ENCODE data around the gene STK38L.
A peak's percentile ranks its signal among the peaks of the same experiment; 100 is the strongest.
"Not testable (repeated sequence)": the region's sequence is repeated elsewhere in the genome, so short reads cannot be mapped to it uniquely, and the experiment has no call there.

The STK38L gene

GRCh38 chr12:27226407-27226929, 17.6 kb upstream of the STK38L start:
- no peak for DNase-seq (ENCODE audit: low spot score)

GRCh38 chr12:27229367-27229766, 14.7 kb upstream of the STK38L start:
- no peak for DNase-seq (ENCODE audit: low spot score)

DNA sequence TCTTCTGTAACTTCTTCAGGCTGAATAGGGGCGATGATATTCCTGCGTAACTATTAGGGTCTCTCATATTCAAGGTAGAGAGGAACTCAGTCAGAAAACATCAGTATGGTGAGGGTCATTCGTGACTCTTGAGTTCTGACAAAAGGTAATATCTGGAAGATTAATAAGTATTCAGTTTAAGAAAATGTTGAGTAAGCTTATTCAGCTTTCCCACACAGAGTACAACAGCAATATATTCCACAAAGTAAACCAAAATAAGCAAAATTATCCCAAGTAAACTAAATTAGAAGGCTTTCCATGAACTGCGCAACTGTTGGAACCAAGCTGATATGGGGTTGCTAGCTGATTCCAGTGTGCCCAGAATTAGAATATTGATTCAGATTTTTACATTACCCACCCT, 12.7 kb upstream of the STK38L start:
- DNase-seq (ENCODE audit: low spot score) = not testable (repeated sequence)

- DNase-seq (ENCODE audit: low spot score) = no peak
Measured at GRCh38 chr12:27233814-27234213, 10.3 kb upstream of the STK38L start.

DNA sequence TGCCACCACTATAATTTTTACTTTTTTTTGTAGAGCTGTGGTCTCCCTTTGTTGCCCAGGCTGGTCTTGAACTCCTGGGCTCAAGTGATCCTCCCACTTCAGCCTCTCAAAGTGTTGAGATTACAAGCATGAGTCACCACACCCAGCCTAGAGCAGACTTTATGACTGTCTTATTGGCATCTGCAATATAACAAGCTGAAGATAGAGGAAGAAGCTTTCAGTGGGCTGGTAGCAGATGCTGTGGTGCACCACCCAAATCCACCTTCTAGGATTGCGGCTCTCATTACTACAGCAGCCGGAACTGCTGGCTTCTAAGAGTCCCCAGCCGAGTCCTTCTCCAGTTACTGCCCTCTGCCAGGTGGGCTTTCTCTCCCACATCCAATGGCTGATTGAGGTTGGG, 7.6 kb upstream of the STK38L start:
- no peak for DNase-seq (ENCODE audit: low spot score)

GRCh38 chr12:27237790-27238771, 6.0 kb upstream of the STK38L start:
- no peak for DNase-seq (ENCODE audit: low spot score)

GRCh38 chr12:27243006-27243405, 1.1 kb upstream of the STK38L start:
- no peak for DNase-seq (ENCODE audit: low spot score)

DNA sequence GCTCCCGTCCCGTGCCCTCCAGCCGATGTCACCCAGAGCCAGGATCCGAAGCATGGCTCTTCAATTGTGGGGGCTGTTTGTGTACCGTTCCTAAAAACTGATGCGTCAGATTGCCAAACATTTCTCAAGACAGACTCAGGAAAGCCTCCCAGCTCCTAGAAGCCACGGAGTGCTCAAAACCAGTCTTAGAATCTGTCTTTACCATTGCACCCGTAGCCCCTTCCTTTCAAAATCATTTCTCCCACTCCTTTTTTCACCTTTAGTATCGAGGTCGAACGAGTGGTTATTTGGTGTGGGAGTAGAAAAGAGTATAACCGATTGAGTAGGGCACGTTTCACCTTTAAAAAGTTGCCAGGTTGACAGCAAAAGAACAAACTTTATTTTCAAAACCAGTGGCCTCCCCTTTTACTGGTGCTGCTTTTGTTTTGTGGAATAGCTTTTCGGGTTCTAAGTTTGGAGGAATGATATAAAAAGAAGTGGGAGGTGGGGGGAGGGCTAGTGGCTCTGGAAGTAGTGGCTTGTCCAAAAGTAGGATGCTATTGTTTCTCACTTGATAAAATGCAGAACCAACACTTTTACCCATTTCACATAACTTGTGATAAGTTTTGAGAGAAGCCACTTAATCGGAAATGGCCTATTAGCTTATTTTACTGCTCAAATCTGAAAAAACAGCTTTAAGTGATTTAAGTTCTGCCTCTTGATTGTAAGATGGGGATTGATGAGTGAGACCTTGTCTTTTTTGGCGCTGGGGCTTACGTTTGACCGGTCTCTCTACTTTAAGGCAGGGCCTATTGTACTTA, 803 bp downstream of the STK38L start:
- no peak for DNase-seq (ENCODE audit: low spot score)

- no peak for DNase-seq (ENCODE audit: low spot score)
Measured at GRCh38 chr12:27246141-27246540, 2.1 kb downstream of the STK38L start.

DNA sequence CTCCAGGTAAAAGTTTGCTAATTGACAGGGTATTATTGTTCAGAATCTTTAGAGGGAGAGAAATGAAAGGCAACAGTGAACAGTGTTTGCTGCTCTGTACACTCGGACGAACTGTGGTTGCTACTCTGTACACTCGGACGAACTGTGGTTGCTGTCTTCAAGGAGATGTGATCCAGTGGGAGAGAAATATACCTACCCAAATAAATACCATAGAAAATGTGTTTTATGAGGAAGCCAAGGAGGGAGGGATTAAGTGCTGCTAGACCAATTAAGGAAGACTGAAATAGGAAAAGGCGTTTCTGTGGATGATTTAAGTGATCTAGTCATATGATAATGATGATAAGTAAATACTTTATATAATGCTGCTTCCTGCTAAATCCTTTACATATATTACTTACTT, 2.7 kb downstream of the STK38L start:
- DNase-seq (ENCODE audit: low spot score) = no peak

GRCh38 chr12:27252934-27253333, 8.8 kb downstream of the STK38L start:
- no peak for DNase-seq (ENCODE audit: low spot score)

GRCh38 chr12:27253347-27253746, 9.3 kb downstream of the STK38L start:
- no peak for DNase-seq (ENCODE audit: low spot score)

DNA sequence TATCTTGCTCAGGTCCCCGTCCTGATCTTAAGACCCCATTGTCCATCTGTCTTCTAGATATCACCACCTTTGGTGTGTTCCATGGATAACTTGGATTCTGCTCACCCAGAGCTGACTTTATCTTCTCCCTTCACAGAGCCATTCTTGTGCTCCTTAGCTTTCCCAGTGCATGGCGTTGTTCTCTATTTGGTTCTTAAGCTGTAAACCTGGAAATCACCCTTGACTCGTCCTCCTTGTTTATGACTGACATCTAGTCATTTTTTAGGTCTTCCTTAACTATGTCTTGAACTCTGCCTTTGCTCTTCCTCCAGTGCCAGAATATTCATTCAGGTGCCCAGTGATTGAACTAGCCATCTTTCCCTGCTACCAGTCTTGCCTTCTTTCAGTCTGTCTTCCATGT, 11.7 kb downstream of the STK38L start:
- DNase-seq (ENCODE audit: low spot score) = no peak

DNA sequence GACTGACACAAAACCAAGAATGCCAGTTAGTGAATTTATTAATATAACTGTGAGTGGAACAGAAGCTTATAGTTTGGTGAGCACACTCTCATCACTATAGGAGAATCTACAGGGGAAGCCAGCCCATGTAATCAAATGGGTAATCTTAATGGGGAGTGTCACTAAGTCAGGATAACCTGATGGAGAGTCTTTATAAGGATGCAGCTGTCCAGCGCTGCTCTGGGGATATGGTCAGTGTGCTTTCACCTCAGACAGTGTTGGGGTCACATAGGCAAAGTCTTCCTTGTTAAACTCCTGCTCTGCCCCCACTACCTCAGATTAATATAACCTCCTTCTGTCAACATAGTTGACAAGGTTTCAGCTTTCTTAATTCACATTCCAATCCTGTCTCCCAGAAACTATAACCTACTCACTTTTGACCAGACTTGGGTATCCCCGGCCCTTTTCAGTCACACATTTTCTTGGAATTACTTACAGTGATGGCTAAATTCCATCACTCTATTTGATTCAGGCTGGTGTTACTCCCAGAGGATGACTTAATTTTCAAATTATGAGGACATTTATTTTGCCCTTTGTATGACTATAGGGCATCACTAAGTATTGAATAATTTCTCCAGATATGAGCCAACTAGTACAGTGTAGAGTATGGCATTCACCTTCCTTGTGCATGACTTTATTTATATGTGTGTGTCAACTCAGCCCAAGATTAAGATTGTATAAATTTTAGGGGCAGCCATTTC, 13.2 kb downstream of the STK38L start:
- DNase-seq (ENCODE audit: low spot score) = no peak

DNA sequence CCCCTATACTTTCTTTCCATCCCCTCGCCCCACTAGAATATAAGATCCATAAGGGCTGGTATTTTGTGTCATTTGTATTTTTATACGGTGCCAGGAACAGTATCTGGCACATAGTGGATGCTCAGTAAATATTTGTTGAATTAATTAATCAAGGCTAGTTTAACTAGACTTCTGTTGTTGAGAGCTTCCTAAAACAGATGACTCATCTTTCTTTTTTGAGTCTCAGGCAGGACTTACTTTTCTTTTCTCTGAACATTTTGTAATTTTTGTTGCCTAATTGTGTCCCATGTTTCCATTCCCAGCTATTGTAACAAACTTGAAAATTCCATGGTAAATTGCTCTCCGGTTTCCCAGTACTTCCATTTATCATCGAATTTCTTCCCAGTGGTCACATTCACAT, 16.7 kb downstream of the STK38L start:
- DNase-seq (ENCODE audit: low spot score) = no peak

DNA sequence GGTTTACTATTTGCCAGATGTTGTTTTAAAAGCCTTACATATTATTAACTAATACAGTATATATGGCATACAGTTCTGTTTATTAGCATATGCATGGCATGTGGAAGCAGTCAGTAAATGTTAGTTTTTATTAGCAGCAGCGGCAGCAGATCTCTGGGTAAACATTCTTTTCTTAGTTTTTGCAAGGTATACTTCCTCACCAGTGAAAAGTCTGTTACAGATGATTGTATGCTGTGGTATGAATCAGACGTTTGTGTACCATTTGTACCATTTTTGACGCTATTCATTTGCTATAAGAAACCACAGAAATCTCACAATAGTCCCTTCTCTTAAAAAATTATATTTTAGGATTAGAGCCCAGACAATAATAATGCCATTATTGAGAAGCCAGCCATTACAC, 17.8 kb downstream of the STK38L start:
- no peak for DNase-seq (ENCODE audit: low spot score)

- DNase-seq (ENCODE audit: low spot score) = no peak
Measured at GRCh38 chr12:27270148-27270547, 26.1 kb downstream of the STK38L start.

- DNase-seq (ENCODE audit: low spot score) = no peak
Measured at GRCh38 chr12:27271206-27271605, 27.1 kb downstream of the STK38L start.

DNA sequence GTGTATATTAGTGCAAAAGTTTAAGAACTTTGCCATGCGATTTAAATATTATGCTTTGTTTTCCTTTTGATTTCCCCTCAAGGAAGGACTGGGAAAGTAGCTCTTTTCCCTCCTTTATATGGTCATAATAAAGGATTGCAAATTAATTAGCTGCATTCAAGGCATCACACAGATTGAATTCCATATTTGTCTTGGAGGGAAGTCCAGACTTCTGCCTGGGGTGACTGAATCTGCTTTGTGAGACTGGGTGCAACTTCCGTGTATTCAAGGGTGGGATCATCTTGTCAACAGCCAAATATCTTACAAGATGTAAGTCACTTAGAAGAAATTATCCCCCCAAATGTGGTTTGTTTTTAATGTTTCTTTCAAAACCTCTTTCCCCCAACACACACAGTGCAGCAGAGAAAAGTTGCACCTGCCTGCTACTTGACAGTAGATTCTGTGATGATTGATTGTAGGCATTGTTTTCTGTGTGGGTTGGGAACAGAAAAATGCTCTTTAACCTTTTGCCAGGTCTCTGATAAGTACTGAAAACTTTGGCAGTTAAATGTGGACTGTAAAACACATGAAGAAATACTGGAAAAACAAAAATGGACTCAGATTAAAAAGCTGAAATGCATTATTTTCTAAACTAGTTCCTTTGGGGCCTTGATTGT, 28.4 kb downstream of the STK38L start:
- peak; percentile 42 for DNase-seq (ENCODE audit: low spot score)

DNA sequence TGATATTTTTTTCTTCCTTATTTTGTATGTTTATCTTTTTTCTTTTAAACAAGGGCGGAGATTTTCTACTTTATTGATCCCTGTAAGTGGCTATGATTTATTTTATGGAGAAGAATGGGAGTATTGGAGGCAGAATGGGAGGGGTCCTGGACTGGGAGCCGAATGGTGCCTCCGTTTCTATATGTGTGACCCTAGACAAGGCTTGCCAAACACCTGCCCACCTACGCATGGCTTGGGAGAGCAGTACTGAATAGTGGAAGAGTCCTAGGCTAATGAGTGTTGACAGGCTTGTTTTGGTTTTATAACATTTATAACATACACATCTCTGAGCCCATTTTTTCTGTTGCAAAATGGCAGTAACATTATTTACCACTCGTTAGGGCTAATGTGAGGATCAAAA, 29.0 kb downstream of the STK38L start:
- no peak for DNase-seq (ENCODE audit: low spot score)

DNA sequence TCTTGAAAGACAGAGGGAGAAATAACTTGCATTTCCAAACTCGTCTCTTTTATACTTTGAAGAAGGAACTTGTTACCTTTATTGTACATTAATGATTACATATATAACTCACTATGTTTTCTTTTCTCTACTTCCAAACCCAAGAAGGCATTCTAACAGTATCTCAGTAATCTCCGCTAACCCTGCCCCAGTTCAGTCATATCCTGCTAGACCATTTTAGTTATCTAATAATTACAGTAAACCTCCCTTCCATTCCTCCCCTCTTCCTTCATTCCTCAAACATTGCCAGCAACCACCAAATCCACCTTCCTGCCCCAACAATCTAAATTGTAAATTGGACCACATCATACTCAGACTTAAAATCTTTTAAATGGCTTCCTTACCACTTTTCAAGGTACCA, 30.6 kb downstream of the STK38L start:
- DNase-seq (ENCODE audit: low spot score) = no peak

- peak; percentile 28 for DNase-seq (ENCODE audit: low spot score)
Measured at GRCh38 chr12:27276275-27276674, 32.2 kb downstream of the STK38L start.

Measured in iPS-NIHi11 (cell line).